GM18498 (cell line): ENCODE measurements around the gene NEGR1.

Source experiments
- ATAC-seq: cut with Tn5 transposase; IDR thresholded peaks from one replicate; pipeline ENCODE4 v1.9.1; 2021; ENCODE audit warnings: mild to moderate bottlenecking, moderate library complexity; ENCODE audit not compliant: unreplicated experiment

The NEGR1 gene

GRCh38 chr1:71509051-71509595 is 773.2 kb downstream of the NEGR1 start:
- no peak for ATAC-seq

DNA sequence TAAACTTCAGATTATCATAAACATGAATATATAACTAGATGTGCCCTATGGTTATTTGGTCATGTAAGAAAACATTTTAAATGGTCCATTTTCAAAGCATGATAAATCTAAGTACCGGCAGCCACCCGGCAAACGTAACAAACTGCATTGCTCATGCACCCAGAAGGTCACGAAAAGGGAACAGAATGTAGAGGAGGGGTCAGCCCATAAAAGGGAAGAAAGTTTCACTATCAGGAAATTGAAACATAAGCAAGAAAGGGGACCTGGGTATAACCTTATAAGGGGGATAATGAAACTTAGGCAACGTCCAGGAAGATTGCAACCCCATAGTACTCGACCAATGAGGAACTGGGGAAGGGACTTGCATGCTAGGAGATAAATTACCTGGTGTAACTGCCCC is 780.3 kb downstream of the NEGR1 start:
- ATAC-seq = no peak

- no peak for ATAC-seq
These were observed 783.8 kb downstream of the NEGR1 start for GRCh38 chr1:71498542-71498941.

DNA sequence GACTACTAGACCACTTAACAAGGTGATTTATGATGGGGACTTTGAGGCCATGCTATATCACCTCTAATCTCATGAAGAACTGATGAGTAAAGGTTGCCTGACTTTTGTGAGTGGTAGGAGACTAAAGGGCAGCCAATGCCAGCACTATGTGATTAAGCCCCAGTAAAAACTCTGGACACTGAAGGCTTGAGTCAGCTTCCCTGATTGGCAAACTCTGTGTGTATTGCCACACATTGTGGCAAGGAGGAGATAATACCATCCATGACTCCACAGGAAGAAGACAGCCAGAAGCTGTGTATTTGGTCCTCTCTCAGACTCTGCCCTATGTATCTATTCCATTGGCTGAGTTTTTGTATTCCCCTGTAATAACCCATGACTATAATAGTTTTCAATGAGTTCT is 788.2 kb downstream of the NEGR1 start:
- no peak for ATAC-seq

DNA sequence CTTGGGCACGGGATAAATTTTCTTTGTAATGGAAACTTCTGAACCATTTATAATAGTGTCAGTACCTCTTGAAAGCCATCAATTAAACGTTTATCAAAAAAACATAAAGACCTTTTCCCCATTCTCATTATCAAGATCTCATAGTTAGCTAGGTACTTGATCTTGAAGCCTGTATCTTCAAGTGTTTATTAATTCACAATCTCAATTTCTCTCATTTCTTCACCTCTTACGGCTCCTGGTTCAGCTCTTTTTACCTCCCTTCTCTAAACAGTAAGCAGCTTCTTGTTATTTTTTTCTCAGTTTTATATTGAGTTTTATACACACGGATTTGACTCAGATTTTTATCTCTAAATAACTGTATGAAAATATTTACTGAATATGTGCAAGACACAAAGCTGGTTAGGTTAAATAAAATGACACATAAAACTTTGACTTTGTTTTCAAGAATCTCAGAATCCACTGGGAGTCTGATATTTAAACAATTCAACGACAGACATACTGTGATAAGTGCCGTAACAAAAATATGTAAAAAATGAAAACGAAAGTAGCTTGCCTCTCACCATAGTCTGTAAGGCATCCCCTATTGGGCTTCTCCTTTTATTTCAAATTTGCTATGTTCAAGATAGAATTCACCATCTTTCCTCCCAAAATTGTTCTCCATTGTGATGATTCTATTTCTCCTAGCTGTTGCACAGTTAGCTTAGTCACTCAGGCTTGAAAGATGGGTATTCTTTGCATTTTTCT is 789.9 kb downstream of the NEGR1 start:
- no peak for ATAC-seq

DNA sequence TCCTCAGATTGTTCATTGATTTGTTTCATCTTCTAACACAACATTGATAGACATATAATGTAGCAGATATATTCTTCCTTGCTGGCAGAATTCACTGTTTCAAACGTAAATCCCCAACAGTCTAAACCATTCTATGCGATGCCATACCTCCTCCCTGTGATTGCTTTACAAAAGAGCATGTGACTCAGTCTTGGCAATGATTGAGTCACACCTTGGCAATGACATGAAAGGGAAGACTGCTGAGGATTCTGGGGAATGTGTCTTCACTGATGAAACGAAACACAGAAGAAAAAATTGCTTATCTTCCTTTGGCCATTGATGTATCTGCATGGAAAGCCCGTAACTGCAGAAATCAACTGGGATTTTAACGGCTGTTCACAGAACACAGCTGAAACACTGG is 791.9 kb downstream of the NEGR1 start:
- no peak for ATAC-seq

DNA sequence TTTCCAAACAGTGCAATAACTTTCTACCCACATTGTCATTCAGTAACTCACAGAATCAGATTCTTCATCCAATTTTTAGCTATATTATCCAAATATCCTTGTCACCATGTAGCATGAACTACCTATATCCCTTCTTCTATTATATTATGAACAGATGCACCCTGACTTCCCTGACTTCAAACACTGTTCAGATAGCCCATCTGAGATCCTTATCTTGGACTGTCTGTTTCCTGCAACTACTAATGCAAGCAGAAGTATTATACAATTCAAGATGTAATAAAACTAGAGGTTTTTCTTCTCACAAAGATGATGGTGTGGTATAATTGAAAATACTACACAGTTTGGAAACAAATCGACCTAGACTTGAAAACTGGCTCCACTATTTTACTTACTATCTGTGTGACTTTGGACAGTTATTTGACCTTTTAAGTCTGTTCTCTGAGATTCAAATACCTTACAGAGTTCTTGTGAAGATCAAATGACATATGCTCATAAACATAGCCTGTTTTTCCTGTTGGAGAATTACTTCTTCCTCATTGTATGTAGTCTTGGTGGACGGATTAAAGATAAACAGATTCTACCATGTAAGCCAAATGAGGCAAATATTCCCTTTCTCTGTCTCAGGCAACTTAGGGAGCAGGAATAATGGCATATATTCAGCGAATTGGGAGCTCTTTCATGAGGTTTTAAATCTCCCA is 793.6 kb downstream of the NEGR1 start:
- ATAC-seq = no peak

DNA sequence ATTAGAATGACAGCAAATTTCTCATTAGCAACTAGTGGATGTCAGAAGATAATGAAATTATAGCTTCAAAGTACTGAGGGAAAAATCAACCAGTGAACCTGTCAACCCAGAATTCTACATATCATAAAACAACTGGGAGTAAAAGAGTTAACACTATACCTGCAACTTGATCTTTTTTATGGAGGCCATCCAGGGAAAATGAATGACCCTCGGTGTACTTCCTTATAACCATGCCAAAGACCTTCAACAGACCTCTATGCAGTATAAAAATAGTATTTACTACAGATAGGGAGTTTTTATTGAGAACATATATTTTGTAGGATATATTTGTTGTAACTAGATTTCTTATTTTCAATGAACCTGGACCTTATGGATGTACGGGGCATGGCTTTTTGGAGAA is 809.0 kb downstream of the NEGR1 start:
- ATAC-seq = no peak

DNA sequence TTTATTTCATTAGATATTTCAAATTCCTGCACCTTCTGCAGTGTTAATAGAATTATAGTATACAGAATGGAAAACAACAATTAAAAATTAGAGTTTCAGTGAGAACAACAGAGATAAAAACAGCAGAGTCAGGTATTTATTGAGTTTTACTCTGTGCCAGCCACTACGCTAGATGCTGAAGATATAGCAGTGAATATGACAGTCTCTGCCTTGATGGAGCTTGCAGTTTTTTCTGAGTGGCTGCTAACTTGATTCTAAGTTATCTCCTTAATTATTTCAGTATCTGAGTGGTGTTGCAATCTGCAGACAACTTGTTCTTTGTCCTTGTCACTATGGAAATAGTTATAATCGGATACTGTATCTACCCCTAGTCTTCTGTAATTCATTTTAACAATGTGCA is 817.2 kb downstream of the NEGR1 start:
- no peak for ATAC-seq

- no peak for ATAC-seq
These were observed 818.3 kb downstream of the NEGR1 start for GRCh38 chr1:71464016-71464415.

DNA sequence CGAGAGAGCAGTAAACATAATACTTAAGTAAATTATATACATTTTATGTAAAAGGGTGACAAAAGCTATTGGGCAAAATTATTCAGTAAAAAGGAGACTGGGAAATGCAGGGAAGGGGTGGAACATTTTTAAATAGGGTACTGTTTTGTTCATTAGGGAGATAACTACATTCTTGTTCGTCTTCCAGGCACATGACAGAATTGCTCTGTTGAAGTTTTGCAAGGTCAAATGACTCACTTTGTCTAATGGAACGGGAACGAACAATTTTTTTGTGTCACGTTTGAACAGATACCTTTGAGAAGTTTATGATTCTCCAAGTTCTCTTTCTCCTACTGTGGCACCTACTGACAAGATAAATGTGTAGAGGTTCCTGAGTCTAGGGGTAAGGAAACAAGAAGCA is 819.2 kb downstream of the NEGR1 start:
- no peak for ATAC-seq

GRCh38 chr1:71462247-71462646 is 820.1 kb downstream of the NEGR1 start:
- no peak for ATAC-seq

- ATAC-seq = no peak
These were observed 820.9 kb downstream of the NEGR1 start for GRCh38 chr1:71461416-71461815.

DNA sequence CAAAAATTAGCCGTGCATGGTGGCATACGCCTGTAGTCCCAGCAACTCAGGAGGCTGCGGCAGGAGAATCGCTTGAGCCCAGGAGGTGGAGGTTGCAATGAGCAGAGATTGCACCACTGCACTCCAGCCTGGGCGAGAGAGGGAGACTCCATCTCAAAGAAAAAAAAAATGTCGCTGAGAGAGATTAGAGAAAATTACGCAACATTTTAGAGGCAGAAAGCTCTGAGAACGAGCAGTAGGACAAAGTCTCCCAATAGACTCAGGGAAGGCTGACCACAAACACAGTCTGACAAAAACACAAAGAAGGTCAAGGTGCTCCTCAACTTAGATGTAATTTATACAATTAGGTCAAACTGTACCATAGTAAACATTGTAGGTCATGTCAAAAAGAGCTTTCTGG is 833.9 kb downstream of the NEGR1 start:
- no peak for ATAC-seq

DNA sequence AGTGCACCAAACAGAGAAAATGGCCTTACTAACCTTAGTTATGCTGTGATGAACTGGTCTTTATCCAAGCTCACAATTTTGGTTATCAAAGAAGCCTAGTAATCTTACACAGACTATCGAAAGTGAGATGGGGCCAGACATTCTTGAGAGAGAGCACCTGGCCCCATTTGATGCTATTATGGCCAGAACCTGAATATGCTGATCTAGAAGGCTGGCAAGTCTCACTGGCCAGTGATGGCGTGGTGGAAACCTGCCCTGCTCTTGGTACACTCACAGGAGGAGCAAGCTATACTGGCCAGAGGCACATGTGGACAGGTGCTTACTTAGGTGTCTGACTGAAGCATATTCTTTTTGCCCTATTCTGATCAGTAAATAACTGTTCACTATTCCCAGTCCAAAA is 843.7 kb downstream of the NEGR1 start:
- no peak for ATAC-seq

DNA sequence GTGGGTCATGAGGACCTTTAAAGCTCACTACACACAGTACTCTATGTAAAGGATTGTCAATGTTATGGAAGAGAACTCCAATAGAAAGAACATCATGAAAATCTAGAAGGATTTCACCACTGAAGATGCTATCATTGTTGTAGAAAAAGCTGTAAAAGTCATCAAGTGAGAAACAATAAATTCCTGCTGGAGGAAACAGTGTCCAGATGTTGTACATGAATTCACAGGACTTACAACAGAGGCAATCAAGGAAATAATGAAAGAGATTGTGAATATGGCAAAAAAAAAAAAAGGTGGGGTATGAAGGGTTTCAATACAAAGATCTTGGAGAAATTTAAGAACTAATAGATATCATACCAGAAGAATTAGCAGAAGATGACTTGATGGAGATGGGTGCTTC is 846.4 kb downstream of the NEGR1 start:
- no peak for ATAC-seq

DNA sequence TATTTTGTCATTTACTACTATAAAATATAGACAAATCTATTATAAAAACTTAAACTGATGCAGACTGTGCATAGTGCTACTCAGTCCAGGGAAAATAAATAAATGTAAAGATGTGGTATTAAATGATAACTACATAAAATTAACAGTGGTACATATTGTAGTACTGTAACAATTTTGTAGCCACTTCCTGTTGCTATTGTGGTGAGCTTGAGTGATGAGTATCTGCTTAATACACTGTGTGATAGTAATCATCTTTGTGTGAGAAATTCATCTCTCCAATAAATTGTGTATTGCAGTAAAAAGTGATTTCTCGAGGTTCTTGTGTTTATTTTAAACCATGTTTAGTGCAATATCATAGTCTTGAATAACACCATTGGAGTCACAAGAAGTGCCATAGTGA is 848.1 kb downstream of the NEGR1 start:
- ATAC-seq = no peak

- ATAC-seq = no peak
These were observed 854.3 kb downstream of the NEGR1 start for GRCh38 chr1:71428029-71428428.

DNA sequence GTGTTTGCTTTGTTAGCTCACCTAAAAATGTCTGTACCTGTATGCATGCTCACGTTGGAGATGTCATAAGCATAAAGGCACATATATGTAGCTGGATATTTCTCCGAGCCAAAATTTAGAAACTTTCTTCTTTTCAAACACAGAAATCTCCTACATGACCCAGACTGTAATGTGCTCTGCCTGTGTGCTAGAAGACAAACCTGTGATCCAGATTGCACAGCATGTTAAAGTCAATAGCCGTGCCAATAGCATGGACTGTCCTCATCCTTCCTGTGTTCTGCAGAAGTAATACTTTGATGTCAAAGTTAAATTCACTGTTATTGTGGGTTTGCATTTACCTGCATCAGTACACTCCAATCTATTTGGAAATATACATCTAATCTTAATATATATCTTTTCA is 855.3 kb downstream of the NEGR1 start:
- ATAC-seq = no peak

GRCh38 chr1:71424536-71424935 is 857.8 kb downstream of the NEGR1 start:
- no peak for ATAC-seq

- no peak for ATAC-seq
These were observed 860.1 kb downstream of the NEGR1 start for GRCh38 chr1:71422221-71422620.

- ATAC-seq = no peak
These were observed 864.9 kb downstream of the NEGR1 start for GRCh38 chr1:71417421-71417820.
